OCI-LY3 (cell line): ENCODE measurements around the gene VGLL4.

Experiments used
- EZH2phosphoT487 ChIP-seq: fragments of 200-600 bp; shearing (Covaris generic); IDR thresholded peaks from 2 replicates; pipeline ENCODE4 v1.6.1; 2018; ENCODE audit warnings: antibody characterized with exemption, mixed run types, low read depth
- TF ChIP-seq, protein P1 (sequence below): fragments of 200-600, 300-600 bp; sonication (generic); IDR thresholded peaks from 2 replicates; pipeline ENCODE4 v1.5.1; 2014; ENCODE audit warnings: antibody characterized with exemption, low read length, low read depth

DNA sequence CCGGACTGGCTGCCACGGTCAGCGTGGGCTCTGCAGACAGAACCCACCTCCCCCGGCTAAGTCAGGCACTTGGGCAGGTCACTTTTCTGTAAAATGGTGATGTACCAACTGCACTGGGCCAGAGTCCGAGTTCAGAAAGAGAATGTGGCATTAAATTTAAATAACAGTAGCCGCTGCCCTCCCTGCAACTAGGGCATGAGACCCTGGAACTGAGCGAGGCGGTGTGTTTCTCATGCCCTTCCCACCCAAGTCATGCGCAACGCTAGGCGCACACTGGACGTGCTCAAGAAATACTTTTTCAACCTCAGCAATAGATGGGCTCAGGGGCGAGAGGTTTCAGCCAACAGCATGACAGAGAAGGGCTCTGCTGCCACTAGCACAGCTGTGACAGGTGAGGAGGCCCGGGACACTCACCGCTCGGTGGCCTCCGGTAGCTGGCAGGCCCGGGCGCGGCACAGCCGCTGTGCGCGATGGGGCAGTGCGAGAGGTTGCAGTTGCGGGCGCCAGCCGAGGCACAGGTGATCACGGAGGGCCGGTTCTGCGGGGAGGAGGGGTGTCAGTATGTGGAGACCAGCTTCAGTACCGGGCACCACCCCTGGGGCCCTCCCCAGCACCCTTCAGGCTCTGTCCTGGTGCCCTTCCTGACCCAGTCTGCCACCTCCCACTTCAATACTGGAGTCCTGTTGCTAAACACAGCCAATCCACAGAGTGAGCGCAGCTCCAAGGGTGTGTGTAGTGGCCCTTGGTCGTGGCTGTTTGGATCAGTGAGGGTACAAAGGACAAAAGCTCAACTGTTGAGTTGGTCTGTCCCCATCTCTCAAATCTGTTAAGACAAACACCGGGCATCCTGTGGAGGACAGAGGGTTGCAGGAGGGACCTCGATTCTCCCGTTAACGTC, 84.5 kb downstream of the VGLL4 start:
- TF ChIP-seq, protein P1, sequence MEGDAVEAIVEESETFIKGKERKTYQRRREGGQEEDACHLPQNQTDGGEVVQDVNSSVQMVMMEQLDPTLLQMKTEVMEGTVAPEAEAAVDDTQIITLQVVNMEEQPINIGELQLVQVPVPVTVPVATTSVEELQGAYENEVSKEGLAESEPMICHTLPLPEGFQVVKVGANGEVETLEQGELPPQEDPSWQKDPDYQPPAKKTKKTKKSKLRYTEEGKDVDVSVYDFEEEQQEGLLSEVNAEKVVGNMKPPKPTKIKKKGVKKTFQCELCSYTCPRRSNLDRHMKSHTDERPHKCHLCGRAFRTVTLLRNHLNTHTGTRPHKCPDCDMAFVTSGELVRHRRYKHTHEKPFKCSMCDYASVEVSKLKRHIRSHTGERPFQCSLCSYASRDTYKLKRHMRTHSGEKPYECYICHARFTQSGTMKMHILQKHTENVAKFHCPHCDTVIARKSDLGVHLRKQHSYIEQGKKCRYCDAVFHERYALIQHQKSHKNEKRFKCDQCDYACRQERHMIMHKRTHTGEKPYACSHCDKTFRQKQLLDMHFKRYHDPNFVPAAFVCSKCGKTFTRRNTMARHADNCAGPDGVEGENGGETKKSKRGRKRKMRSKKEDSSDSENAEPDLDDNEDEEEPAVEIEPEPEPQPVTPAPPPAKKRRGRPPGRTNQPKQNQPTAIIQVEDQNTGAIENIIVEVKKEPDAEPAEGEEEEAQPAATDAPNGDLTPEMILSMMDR = no peak
- no peak for TF ChIP-seq EZH2phosphoT487
